Measurements from ENCODE around the gene ALPI. TPM values are rescaled to one million over a fixed set of nuclear protein-coding genes. Genes with fewer than 3 reads are reported as not detected.

Gene ALPI
- total RNA-seq, 1 donor from 2014 or later, result not detected

DNA sequence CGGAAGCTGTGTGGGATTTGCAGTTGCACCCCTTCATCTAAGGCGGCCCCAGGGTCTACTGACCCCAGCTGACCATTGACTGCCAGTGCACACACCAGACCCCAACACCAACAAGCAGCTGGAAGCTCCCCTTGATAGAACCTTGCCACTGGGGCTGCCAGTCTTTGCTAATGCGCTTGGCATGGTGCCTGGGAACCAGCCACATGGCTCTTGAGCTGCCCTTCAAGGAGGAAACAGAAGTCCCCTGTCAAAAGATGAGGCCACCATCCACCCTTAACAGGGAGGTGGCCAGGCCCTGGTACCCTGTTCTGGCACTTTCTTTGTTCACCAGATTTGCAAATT lies 8.6 kb downstream of the ALPI start:
- H3K4me1 Mint-ChIP-seq (ENCODE audit: low read depth), result no peaks in the 10 kb centered on the region
- no peak for DNase-seq (ENCODE audit: low spot score)
- intact Hi-C loops (cut with micrococcal nuclease), result no loop called here
- no peak overlapping the region for H3K4me3 Mint-ChIP-seq
- H3K9me3 Mint-ChIP-seq, result no peaks in the 10 kb centered on the region
- no peaks in the 10 kb centered on the region for H3K36me3 Mint-ChIP-seq (ENCODE audit: low read depth)
- H3K27me3 Mint-ChIP-seq (ENCODE audit: insufficient read depth), result peaks cover 11% of the 10 kb centered on the region
- H3K27ac Mint-ChIP-seq, result no peak overlapping the region

GRCh38 chr2:232465061-232465460 lies 9.1 kb downstream of the ALPI start:
- no peak for DNase-seq (ENCODE audit: low spot score)
- Mint-ChIP-seq H3K4me3 (no peak overlapping the region), H3K9me3 (no peaks in the 10 kb centered on the region), H3K27me3 (ENCODE audit: insufficient read depth) (peaks cover 11% of the 10 kb centered on the region), H3K4me1 (ENCODE audit: low read depth) (no peaks in the 10 kb centered on the region), H3K27ac (no peak overlapping the region), H3K36me3 (ENCODE audit: low read depth) (no peaks in the 10 kb centered on the region)
- intact Hi-C loops (cut with micrococcal nuclease), result no loop called here

DNA sequence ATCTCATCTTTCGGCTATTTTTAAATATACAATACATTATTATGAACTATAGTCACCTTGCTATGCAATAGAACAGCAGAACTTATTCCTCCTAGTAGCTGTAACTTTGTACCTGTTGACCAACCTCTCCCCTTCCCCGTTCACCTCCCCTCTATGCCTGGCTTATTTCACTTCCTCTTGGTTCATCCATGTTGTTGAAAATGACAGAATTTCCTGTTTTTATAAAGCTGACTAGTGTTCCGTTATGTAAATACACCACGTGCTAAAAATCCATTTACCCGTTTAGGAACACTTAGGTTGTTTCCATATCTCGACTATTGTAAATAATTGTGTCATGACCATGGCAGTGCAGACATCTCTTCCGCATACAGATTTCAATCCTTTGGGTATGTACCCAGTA lies 10.3 kb downstream of the ALPI start:
- intact Hi-C loops (cut with micrococcal nuclease), result no loop called here
- H3K4me1 Mint-ChIP-seq (ENCODE audit: low read depth), result no peaks in the 10 kb centered on the region
- H3K36me3 Mint-ChIP-seq (ENCODE audit: low read depth), result no peaks in the 10 kb centered on the region
- H3K27me3 Mint-ChIP-seq (ENCODE audit: insufficient read depth), result peaks cover 11% of the 10 kb centered on the region
- H3K27ac Mint-ChIP-seq, result no peak overlapping the region
- no peak overlapping the region for H3K4me3 Mint-ChIP-seq
- no peaks in the 10 kb centered on the region for H3K9me3 Mint-ChIP-seq
- no peak for DNase-seq (ENCODE audit: low spot score)

- H3K4me3 Mint-ChIP-seq, result no peak overlapping the region
- intact Hi-C loops (cut with micrococcal nuclease), result no loop called here
- H3K4me1 Mint-ChIP-seq (ENCODE audit: low read depth), result no peaks in the 10 kb centered on the region
- no peaks in the 10 kb centered on the region for H3K36me3 Mint-ChIP-seq (ENCODE audit: low read depth)
- no peaks in the 10 kb centered on the region for H3K9me3 Mint-ChIP-seq
- peaks cover 21% of the 10 kb centered on the region for H3K27me3 Mint-ChIP-seq (ENCODE audit: insufficient read depth)
- H3K27ac Mint-ChIP-seq, result no peak overlapping the region
- no peak for DNase-seq (ENCODE audit: low spot score)
These were observed 17.5 kb downstream of the ALPI start for GRCh38 chr2:232473467-232473890.

GRCh38 chr2:232476045-232476444 lies 20.1 kb downstream of the ALPI start:
- H3K9me3 Mint-ChIP-seq, result no peaks in the 10 kb centered on the region

GRCh38 chr2:232476791-232477190 lies 20.8 kb downstream of the ALPI start:
- Mint-ChIP-seq H3K27ac (no peak overlapping the region), H3K4me3 (no peak overlapping the region), H3K4me1 (ENCODE audit: low read depth) (no peaks in the 10 kb centered on the region), H3K27me3 (ENCODE audit: insufficient read depth) (peaks cover 15% of the 10 kb centered on the region), H3K36me3 (ENCODE audit: low read depth) (no peaks in the 10 kb centered on the region), H3K9me3 (no peaks in the 10 kb centered on the region)
- intact Hi-C loops (cut with micrococcal nuclease), result no loop called here
- DNase-seq (ENCODE audit: low spot score), result no peak

More at GRCh38 chr2:232476045-232476444, 20.1 kb downstream of the ALPI start:
- Mint-ChIP-seq H3K4me3 (no peak overlapping the region), H3K4me1 (ENCODE audit: low read depth) (no peaks in the 10 kb centered on the region), H3K27ac (no peak overlapping the region), H3K36me3 (ENCODE audit: low read depth) (no peaks in the 10 kb centered on the region), H3K27me3 (ENCODE audit: insufficient read depth) (peaks cover 19% of the 10 kb centered on the region)
- DNase-seq (ENCODE audit: low spot score), result no peak
- intact Hi-C loops (cut with micrococcal nuclease), result no loop called here

DNA sequence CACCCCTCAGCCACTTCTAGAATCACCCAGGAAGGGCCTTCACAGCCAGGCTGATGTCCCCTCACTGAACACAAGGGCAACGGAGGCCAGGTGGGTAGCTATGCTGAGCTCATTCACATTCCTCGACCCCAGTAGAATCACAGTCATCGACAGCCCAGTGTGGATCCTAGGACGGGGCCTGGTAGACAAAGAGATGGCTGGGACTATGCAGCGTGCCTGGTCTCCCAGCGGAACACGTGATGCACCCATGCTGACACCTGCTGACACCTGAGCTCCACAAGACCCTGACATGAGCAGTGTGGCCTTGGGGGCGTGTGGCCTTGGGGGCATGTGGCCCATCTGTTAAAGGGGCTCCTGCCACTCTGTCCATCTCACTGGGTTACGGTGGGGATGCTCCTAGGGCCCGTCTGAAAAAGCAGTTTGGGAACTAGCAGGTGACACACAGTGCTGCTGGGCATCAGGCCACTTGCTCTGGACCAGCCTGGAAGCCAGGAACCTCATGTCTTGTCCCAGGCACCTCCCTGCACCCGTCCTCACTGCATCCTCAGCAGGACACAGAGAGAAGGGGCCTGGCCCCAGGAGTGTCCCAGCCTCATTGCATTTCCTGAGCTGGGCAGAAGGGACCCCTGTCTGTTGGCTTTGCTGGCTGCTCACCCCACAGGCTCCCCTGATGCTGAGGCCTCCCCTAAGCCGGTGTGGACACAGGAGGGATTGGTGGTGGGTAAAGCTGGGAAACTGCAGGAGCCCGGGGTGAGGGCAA lies 22.0 kb downstream of the ALPI start:
- Mint-ChIP-seq H3K36me3 (ENCODE audit: low read depth) (no peaks in the 10 kb centered on the region), H3K27ac (no peak overlapping the region)

DNA sequence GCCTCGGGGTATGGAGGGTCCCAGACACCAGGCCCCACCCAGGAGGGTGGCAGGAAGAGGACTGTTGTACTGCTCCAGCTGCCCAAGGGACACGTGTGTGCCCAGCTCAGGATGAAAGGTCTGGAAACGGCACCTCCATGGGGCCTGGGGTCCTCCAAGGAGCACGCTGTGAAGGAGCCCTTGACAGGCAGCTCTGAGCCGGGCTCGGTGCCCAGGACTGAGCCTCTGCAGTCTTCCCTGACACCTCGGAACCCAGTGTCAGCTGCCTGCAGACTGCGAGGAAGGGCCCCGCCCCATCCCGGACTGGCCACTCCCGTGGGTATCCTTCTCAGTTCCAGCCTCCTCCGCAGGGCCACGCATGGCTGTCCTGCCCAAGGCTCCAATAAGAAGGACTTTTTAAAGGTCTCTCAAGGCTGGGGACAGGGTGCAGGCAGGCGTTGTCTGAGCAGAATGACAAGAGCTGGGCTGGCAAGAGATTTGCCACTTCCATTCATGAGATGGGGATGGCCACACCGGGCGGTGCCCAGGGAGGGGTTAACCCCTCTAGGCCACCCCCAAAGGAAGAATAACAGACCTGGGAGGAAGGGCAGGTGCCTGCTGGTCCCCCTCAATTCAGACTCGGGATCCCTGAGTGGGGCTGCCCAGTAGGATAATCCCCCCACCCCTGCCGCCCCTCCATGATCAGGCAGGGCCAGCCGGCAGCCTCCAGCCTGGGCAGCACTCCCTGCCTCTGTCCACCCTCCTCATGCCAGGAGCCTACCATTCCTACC lies 22.8 kb downstream of the ALPI start:
- H3K4me1 Mint-ChIP-seq (ENCODE audit: low read depth), result no peaks in the 10 kb centered on the region
- no peak overlapping the region for H3K4me3 Mint-ChIP-seq
- no peak overlapping the region for H3K27ac Mint-ChIP-seq
- peaks cover 7% of the 10 kb centered on the region for H3K27me3 Mint-ChIP-seq (ENCODE audit: insufficient read depth)
- no peaks in the 10 kb centered on the region for H3K9me3 Mint-ChIP-seq
- H3K36me3 Mint-ChIP-seq (ENCODE audit: low read depth), result no peaks in the 10 kb centered on the region
- intact Hi-C loops (cut with micrococcal nuclease), result no loop called here
- DNase-seq (ENCODE audit: low spot score), result no peak

More for the DNA sequence above, 22.0 kb downstream of the ALPI start:
- DNase-seq (ENCODE audit: low spot score), result no peak
- Mint-ChIP-seq H3K4me3 (no peak overlapping the region), H3K27me3 (ENCODE audit: insufficient read depth) (peaks cover 7% of the 10 kb centered on the region), H3K9me3 (no peaks in the 10 kb centered on the region), H3K4me1 (ENCODE audit: low read depth) (no peaks in the 10 kb centered on the region)
- intact Hi-C loops (cut with micrococcal nuclease), result no loop called here

DNA sequence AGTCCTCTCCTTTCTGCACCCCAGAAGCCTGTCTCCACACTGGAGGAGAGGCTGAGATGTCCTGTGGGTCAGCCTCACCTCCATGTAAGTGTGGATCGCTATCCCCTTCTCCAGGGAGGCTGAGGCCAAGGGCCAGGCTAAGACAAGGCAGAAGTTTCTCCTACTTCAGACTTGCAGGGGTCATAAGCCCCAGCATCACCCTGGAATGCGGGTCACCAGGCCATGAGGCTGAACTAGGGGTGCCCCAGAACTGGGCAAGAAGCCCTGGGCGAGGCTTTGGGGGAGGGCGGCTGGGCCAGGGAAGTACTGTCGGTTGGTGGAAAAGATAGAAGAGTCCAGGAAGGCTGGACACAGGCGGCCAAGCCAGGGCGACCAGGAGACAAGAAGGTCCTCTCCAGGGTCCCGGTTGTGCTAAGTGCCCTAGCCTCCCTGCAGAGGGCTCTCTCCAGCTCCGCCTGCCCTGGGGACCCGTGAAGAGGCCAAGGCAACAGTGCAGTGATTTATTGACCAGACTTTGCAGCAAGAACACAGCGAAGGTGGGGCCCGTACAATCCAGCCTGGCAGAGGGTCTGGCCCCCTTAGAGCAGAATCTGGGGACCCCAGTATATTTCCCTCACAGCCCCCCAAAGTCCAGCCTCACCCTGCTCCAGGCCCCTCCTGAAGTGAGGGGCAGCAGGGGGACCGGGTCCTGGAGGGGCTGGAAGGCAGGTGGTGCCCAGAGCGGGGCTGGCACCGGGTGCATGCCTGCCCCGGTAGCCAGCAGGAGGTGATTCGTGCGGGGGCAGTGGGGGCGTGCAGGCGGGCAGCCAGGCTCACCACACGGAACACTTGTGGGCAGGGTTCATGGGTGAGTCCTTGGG lies 23.6 kb downstream of the ALPI start:
- peaks cover 10% of the 10 kb centered on the region for H3K27me3 Mint-ChIP-seq (ENCODE audit: insufficient read depth)
- no peaks in the 10 kb centered on the region for H3K4me1 Mint-ChIP-seq (ENCODE audit: low read depth)
- H3K27ac Mint-ChIP-seq, result no peak overlapping the region
- no peak overlapping the region for H3K4me3 Mint-ChIP-seq
- H3K9me3 Mint-ChIP-seq, result no peaks in the 10 kb centered on the region
- no peaks in the 10 kb centered on the region for H3K36me3 Mint-ChIP-seq (ENCODE audit: low read depth)
- intact Hi-C loops (cut with micrococcal nuclease), result no loop called here
- DNase-seq (ENCODE audit: low spot score), result no peak

DNA sequence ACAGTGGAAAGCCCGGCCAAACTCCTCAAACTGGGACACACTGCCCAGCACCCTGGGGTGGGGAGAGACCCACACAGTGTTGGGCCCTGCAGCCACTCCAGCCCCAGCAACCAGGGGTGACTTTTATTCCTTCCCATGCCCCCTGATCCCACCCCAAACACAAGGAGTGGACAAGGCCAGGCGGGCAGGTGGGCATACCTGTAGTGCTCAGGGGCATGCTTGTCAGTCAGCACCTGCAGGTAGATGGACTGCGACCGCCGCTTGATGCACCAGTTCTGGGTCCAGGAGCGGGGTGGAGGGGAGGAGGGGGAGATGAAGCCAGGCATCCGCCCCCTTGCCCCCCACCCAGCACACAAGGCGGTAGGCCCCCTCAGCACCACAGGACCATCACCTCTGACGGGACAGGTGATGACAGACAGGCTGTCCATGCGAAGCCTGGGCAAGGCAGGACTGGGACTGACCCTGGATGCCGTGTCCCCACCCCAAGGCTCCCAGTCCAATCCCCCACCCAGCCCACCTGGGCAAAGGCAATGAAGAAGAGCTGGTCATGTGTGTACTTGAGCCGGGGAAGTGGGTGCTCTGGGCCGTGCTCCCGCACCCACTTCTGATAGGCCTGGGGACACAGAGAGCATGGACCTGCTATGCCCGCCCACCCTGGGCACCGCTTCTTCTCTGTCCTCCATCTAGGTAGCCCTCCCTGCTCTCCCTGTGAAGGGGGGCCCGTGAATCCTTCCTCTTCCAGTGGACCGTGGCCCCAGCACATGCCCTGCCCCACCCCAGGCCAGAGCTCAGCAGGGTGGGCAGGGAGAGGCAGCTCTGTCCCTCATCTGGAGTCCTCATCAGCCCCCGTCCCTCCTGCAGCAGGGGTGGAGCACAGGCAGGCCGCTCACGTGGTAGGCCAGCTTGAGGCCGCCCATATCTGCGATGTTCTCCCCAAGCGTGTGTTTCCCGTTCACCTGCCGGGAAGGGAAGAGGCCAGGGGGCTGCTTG lies 24.5 kb downstream of the ALPI start:
- intact Hi-C loops (cut with micrococcal nuclease), result no loop called here
- no peaks in the 10 kb centered on the region for H3K9me3 Mint-ChIP-seq
- no peaks in the 10 kb centered on the region for H3K4me1 Mint-ChIP-seq (ENCODE audit: low read depth)
- peaks cover 13% of the 10 kb centered on the region for H3K27me3 Mint-ChIP-seq (ENCODE audit: insufficient read depth)
- no peak overlapping the region for H3K4me3 Mint-ChIP-seq
- no peak for DNase-seq (ENCODE audit: low spot score)
- no peak overlapping the region for H3K27ac Mint-ChIP-seq
- no peaks in the 10 kb centered on the region for H3K36me3 Mint-ChIP-seq (ENCODE audit: low read depth)

DNA sequence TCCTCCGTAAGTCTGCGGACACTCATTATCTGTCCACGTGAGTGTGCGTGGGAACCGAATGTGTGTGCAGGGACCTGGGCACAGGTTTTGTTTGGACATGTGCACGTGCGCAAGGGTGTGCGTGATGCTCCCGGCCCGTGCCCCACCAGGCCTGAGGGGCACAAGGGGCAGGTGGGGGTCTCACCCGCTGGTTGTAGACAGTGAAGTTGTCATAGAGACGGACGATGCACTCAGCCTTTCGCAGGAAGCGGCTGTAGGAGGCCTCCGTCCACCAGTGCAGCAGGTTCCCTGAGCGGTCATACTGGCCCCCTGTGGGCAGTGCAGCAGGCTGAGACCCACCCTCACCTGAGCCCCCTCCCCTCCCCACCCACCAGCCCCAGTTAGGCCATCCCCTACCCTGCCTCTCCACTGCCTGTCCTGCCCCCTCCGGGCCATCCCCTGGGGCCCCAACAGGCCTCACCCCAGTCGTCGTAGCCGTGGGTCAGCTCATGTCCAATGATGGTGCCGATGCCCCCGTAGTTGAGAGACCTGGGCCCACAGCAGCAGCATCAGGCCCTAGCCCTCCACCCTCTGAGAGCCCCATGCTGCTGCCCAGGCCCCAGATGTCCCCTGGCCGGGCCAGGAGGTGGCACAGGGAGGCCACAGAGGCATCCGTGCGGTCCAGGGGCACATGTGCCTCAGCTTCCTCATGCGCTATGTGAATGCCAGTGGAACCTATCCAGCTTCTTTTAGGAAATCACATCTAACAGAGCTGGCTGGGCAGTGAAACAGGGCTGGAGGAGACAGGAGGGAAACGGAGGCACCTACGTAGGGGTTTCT lies 25.6 kb downstream of the ALPI start:
- Mint-ChIP-seq H3K4me3 (no peak overlapping the region), H3K36me3 (ENCODE audit: low read depth) (no peaks in the 10 kb centered on the region), H3K9me3 (no peaks in the 10 kb centered on the region), H3K27me3 (ENCODE audit: insufficient read depth) (peaks cover 12% of the 10 kb centered on the region), H3K27ac (no peak overlapping the region), H3K4me1 (ENCODE audit: low read depth) (no peaks in the 10 kb centered on the region)
- DNase-seq (ENCODE audit: low spot score), result no peak
- intact Hi-C loops (cut with micrococcal nuclease), result no loop called here
